ENCODE results near the gene TCF7L1. TPM values are rescaled to one million over a fixed set of nuclear protein-coding genes. Genes with fewer than 3 reads are reported as not detected.

TCF7L1 gene
- total and polyA plus RNA-seq, 9 of the 15 experiments (the other 6 are each of a cell fraction or from before 2014, with no cell fraction given) = 0.03 to 0.11 (median 0.07) TPM; not detected in 5

DNA sequence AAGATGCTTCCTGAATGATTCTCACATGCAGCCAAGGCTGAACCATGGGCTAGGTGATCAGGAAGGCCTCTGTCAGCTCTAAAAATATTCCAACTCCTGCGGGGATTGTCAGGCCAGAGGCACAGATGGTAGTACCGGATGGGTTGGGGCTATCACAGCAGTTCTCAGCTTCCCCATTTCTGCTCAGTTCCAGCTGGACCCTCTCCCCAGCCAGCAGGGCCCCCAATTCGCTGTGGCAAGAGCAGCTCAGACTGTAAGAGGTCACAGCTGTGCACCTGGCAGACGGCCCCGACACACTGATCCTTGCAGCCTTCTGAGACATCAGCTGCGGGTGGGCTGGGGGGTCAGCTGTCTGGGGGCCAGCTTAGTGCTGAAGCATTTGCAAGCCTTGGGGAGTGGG lies 43.6 kb upstream of the TCF7L1 start (continued):
- TF ChIP-seq, protein P1, sequence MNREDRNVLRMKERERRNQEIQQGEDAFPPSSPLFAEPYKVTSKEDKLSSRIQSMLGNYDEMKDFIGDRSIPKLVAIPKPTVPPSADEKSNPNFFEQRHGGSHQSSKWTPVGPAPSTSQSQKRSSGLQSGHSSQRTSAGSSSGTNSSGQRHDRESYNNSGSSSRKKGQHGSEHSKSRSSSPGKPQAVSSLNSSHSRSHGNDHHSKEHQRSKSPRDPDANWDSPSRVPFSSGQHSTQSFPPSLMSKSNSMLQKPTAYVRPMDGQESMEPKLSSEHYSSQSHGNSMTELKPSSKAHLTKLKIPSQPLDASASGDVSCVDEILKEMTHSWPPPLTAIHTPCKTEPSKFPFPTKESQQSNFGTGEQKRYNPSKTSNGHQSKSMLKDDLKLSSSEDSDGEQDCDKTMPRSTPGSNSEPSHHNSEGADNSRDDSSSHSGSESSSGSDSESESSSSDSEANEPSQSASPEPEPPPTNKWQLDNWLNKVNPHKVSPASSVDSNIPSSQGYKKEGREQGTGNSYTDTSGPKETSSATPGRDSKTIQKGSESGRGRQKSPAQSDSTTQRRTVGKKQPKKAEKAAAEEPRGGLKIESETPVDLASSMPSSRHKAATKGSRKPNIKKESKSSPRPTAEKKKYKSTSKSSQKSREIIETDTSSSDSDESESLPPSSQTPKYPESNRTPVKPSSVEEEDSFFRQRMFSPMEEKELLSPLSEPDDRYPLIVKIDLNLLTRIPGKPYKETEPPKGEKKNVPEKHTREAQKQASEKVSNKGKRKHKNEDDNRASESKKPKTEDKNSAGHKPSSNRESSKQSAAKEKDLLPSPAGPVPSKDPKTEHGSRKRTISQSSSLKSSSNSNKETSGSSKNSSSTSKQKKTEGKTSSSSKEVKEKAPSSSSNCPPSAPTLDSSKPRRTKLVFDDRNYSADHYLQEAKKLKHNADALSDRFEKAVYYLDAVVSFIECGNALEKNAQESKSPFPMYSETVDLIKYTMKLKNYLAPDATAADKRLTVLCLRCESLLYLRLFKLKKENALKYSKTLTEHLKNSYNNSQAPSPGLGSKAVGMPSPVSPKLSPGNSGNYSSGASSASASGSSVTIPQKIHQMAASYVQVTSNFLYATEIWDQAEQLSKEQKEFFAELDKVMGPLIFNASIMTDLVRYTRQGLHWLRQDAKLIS (CRISPR knock-in tag; IDR thresholded peaks at IDR 0.05) = no peak
- TF ChIP-seq ZNF766 (CRISPR knock-in tag; conservative IDR thresholded peaks at IDR 0.05) = no peak
- TF ChIP-seq, protein P2, sequence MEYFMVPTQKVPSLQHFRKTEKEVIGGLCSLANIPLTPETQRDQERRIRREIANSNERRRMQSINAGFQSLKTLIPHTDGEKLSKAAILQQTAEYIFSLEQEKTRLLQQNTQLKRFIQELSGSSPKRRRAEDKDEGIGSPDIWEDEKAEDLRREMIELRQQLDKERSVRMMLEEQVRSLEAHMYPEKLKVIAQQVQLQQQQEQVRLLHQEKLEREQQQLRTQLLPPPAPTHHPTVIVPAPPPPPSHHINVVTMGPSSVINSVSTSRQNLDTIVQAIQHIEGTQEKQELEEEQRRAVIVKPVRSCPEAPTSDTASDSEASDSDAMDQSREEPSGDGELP (CRISPR knock-in tag; IDR thresholded peaks at IDR 0.05; ENCODE audit: borderline replicate concordance) = no peak

DNA sequence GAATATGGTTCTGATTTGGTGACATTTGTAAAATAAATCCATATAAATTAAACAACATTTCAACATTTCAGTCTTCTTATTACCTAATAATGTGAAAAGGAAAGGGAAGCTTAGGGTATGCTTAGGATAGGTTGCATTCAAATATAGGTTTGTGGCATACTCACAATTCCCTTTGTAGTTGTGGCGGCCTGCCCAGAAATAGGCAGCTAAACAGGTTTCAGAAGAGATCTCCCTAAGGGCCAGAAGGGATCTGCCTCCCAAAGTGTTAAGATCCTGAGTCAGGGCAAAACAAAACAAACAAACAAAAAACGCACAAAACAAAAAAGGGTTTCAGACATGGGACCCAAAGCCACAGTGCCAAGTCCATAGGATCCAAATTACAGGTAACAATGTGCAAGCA lies 41.4 kb upstream of the TCF7L1 start:
- no peak overlapping the region for H2AFZ ChIP-seq (ENCODE audit: low read depth, low read length)
- no peak overlapping the region for H3K4me2 ChIP-seq (ENCODE audit: insufficient read depth, low read length)
- H3K9me3 ChIP-seq (replicated peaks; ENCODE audit: control insufficient read depth, insufficient read depth, low read depth, low read length) = no peaks in the 10 kb centered on the region
- no peak for ATAC-seq
- no peaks in the 10 kb centered on the region for H3K4me1 ChIP-seq (replicated peaks in 1 of 2; ENCODE audit: control insufficient read depth in 2 of 2, insufficient read depth in 2 of 2, low read length in 2 of 2)
- H3K9ac ChIP-seq (ENCODE audit: insufficient read depth in 1 of 2, low read depth in 2 of 2, low read length in 2 of 2) = no peak overlapping the region
- POLR2A ChIA-PET = no interaction called here
- in situ Hi-C loops (cut with MboI) (no loop called here), intact Hi-C loops (cut with micrococcal nuclease) (no loop called here)
- no peaks in the 10 kb centered on the region for H3K9me1 ChIP-seq (ENCODE audit: control insufficient read depth, insufficient read depth, low read length)
- 0% methylated on average over 2 of the region's 2 CpGs for WGBS (ENCODE audit: insufficient coverage, low coverage, missing lambda C conversion rate)
- no peaks in the 10 kb centered on the region for H3K79me2 ChIP-seq (ENCODE audit: control insufficient read depth, insufficient read depth, low read length)
- DNase-seq (ENCODE audit: extremely low read depth in 1 of 4, low spot score in 3 of 4) = no peak
- BruUV-seq (replicated peaks) = no TSS peak
- H3K27ac ChIP-seq (ENCODE audit: extremely low read depth, low read depth, low read length) = no peak overlapping the region
- peaks cover 15 to 33% of the 10 kb centered on the region in 2 experiments; a peak in 3 of 5 replicates for H3K27me3 ChIP-seq (ENCODE audit: control insufficient read depth in 2 of 2, insufficient read depth in 2 of 2, low read length in 2 of 2)
- H3K4me3 ChIP-seq = no peak overlapping the region
- no peaks in the 10 kb centered on the region for H3K36me3 ChIP-seq (ENCODE audit: control insufficient read depth, insufficient read depth, low read length)
- TF ChIP-seq XRCC5 (IDR thresholded peaks at IDR 0.05; ENCODE audit: low read depth, low read length) (no peak), SREBF1 (IDR thresholded peaks at IDR 0.05; ENCODE audit: borderline replicate concordance, low read depth, low read length) (no peak), JUNB (CRISPR knock-in tag; conservative IDR thresholded peaks at IDR 0.05) (no peak)
- TF ChIP-seq, protein P3, sequence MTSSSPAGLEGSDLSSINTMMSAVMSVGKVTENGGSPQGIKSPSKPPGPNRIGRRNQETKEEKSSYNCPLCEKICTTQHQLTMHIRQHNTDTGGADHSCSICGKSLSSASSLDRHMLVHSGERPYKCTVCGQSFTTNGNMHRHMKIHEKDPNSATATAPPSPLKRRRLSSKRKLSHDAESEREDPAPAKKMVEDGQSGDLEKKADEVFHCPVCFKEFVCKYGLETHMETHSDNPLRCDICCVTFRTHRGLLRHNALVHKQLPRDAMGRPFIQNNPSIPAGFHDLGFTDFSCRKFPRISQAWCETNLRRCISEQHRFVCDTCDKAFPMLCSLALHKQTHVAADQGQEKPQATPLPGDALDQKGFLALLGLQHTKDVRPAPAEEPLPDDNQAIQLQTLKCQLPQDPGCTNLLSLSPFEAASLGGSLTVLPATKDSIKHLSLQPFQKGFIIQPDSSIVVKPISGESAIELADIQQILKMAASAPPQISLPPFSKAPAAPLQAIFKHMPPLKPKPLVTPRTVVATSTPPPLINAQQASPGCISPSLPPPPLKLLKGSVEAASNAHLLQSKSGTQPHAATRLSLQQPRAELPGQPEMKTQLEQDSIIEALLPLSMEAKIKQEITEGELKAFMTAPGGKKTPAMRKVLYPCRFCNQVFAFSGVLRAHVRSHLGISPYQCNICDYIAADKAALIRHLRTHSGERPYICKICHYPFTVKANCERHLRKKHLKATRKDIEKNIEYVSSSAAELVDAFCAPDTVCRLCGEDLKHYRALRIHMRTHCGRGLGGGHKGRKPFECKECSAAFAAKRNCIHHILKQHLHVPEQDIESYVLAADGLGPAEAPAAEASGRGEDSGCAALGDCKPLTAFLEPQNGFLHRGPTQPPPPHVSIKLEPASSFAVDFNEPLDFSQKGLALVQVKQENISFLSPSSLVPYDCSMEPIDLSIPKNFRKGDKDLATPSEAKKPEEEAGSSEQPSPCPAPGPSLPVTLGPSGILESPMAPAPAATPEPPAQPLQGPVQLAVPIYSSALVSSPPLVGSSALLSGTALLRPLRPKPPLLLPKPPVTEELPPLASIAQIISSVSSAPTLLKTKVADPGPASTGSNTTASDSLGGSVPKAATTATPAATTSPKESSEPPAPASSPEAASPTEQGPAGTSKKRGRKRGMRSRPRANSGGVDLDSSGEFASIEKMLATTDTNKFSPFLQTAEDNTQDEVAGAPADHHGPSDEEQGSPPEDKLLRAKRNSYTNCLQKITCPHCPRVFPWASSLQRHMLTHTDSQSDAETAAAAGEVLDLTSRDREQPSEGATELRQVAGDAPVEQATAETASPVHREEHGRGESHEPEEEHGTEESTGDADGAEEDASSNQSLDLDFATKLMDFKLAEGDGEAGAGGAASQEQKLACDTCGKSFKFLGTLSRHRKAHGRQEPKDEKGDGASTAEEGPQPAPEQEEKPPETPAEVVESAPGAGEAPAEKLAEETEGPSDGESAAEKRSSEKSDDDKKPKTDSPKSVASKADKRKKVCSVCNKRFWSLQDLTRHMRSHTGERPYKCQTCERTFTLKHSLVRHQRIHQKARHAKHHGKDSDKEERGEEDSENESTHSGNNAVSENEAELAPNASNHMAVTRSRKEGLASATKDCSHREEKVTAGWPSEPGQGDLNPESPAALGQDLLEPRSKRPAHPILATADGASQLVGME (CRISPR knock-in tag; IDR thresholded peaks at IDR 0.05) = no peak
- no peak for FAIRE-seq
- no peaks in the 10 kb centered on the region for H4K20me1 ChIP-seq (replicated peaks; ENCODE audit: control insufficient read depth, insufficient read depth, low read length)
- CTCF ChIA-PET (ENCODE audit: low intra/inter-chr PET ratio) = no interaction called here

All from K562 (cell line).